DND-41 (cell line): ENCODE data around the gene POGLUT2.

ENCODE experiments used
- ATAC-seq: fragments of 200-7000 bp; cut with Tn5 transposase; 3 replicates; pipeline ENCODE4 v1.9.1; 2021; ENCODE audit warnings: low read depth; ENCODE audit not compliant: insufficient read depth
- DNase-seq: peaks from one replicate; pipeline ENCODE4 v3.0.0-alpha.2; 2020
- H2AFZ ChIP-seq: 2 replicates; pipeline ENCODE4 v1.6.0; 2012; ENCODE audit warnings: low read depth, low read length
- H3K27ac ChIP-seq: 2 replicates; pipeline ENCODE4 v1.5.1; 2012; ENCODE audit warnings: low read length, inconsistent platforms
- H3K27me3 ChIP-seq: fragments of 200-600 bp; sonication (generic); 2 replicates; pipeline ENCODE4 v1.6.0; 2012; ENCODE audit warnings: low read length, mild to moderate bottlenecking, inconsistent platforms; ENCODE audit not compliant: insufficient read depth, poor library complexity
- H3K36me3 ChIP-seq: 2 replicates; pipeline ENCODE4 v1.5.1; 2012; ENCODE audit warnings: low read length, inconsistent platforms; ENCODE audit not compliant: insufficient read depth
- H3K4me1 ChIP-seq: 2 replicates; pipeline ENCODE4 v1.5.1; 2012; ENCODE audit warnings: mild to moderate bottlenecking, low read length; ENCODE audit not compliant: insufficient read depth
- H3K4me2 ChIP-seq: 2 replicates; pipeline ENCODE4 v1.6.0; 2012; ENCODE audit warnings: mild to moderate bottlenecking, moderate library complexity, low read length, inconsistent platforms; ENCODE audit not compliant: insufficient read depth
- H3K4me3 ChIP-seq, 2 experiments: fragments of 200-600 bp in 1 of 2; shearing (Covaris generic) in 1 of 2; 2 replicates each; pipeline ENCODE4 v1.5.1; 2012 to 2016; ENCODE audit warnings: inconsistent platforms in 2 of 2, low read length in 2 of 2, mild to moderate bottlenecking in 2 of 2, low read depth in 1 of 2, moderate library complexity in 1 of 2
- H3K79me2 ChIP-seq: 2 replicates; pipeline ENCODE4 v1.6.0; 2012; ENCODE audit warnings: low read length, inconsistent platforms; ENCODE audit not compliant: insufficient read depth
- H3K9ac ChIP-seq: 2 replicates; pipeline ENCODE4 v1.6.0; 2012; ENCODE audit warnings: low read depth, mild to moderate bottlenecking, inconsistent platforms, low read length, moderate library complexity
- H3K9me3 ChIP-seq: 2 replicates; pipeline ENCODE4 v1.5.1; 2012; ENCODE audit warnings: low read length, moderate library complexity, mild to moderate bottlenecking, inconsistent platforms; ENCODE audit not compliant: insufficient read depth, severe bottlenecking
- H4K20me1 ChIP-seq: 2 replicates; pipeline ENCODE4 v1.6.0; 2012; ENCODE audit warnings: low read length; ENCODE audit not compliant: insufficient read depth
- EZH2 ChIP-seq: IDR thresholded peaks from 3 replicates; pipeline ENCODE4 v1.6.1; 2012; ENCODE audit warnings: borderline replicate concordance, low read depth, mild to moderate bottlenecking, moderate library complexity, low read length, inconsistent platforms; ENCODE audit not compliant: severe bottlenecking
- TF ChIP-seq, protein P1 (sequence below): IDR thresholded peaks from 2 replicates; pipeline ENCODE4 v1.5.1; 2012; ENCODE audit warnings: borderline replicate concordance, low read length, moderate library complexity, mild to moderate bottlenecking; ENCODE audit not compliant: poor library complexity, severe bottlenecking; ENCODE audit errors: extremely low read depth

POGLUT2 gene

DNA sequence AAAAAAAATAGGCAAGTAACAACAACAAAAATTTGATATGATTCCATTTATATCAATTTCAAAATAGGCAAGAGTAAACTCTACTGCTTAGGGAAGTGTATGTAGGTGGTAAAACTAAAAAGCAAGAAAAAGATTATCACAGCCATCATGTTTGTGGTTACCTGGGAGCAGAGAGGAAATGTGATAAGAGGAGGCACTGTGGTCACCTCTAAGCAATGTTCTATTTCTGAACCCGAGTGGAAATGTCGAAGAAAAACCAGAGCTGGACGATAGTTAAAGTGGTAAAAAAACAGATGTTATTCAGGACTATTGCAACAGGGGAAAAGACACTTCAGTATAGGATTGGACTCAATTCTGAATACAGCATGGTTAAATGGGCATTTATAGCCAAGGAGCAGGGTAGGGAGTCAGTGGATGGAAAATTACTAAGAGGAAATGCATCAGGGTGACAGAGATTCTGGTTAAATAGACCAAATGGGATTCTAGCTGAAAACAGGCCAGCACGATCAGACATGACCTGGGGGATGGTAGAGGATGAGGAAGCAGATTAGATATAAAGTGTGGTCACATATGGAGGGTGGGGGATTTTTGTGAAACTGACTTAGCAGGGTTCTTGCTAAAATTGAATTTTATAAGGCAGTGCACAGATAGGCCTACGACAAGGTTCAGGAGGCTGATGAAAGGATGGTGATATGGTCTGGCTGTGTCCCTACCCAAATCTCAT is 19.2 kb downstream of the POGLUT2 start:
- DNase-seq, result peak; percentile 45
- ATAC-seq, result peak; percentile 80
- Histone ChIP-seq H4K20me1 (no peaks in the 10 kb centered on the region), H3K9me3 (no peaks in the 10 kb centered on the region), H3K79me2 (no peaks in the 10 kb centered on the region), H3K27me3 (no peaks in the 10 kb centered on the region), H3K4me3 (no peak overlapping the region), H3K4me2 (peak overlapping the region; percentile 50), H3K27ac (peak overlapping the region; percentile 67), H3K4me1 (peaks cover 32% of the 10 kb centered on the region), H3K9ac (peak overlapping the region; percentile 17; the same call in 1 of the 2 replicates), H2AFZ (peak overlapping the region; percentile 38; the same call in 1 of the 2 replicates), H3K36me3 (no peaks in the 10 kb centered on the region)
- TF ChIP-seq EZH2, result no peak
- TF ChIP-seq, protein P1, sequence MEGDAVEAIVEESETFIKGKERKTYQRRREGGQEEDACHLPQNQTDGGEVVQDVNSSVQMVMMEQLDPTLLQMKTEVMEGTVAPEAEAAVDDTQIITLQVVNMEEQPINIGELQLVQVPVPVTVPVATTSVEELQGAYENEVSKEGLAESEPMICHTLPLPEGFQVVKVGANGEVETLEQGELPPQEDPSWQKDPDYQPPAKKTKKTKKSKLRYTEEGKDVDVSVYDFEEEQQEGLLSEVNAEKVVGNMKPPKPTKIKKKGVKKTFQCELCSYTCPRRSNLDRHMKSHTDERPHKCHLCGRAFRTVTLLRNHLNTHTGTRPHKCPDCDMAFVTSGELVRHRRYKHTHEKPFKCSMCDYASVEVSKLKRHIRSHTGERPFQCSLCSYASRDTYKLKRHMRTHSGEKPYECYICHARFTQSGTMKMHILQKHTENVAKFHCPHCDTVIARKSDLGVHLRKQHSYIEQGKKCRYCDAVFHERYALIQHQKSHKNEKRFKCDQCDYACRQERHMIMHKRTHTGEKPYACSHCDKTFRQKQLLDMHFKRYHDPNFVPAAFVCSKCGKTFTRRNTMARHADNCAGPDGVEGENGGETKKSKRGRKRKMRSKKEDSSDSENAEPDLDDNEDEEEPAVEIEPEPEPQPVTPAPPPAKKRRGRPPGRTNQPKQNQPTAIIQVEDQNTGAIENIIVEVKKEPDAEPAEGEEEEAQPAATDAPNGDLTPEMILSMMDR, result no peak

DNA sequence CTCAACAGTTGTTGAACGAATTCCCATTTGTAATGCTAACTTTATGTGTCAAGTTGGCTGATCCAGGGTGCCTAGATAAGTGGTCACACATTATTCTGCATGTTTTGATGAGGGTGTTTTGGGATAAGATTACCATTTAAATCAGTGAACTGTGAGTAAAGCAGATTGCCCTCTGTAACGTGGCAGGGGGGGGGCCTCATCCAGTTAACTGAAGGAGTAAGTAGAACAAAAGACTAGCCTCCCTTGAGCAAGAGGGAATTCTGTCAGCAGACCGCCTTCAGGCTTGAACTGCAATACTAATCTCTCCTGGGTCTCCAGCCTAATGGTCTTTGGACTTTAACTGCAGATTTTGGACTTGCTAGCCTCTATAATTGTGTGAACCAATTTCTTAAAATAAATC is 21.0 kb downstream of the POGLUT2 start:
- no peaks in the 10 kb centered on the region for H3K27me3 ChIP-seq
- no peaks in the 10 kb centered on the region for H4K20me1 ChIP-seq
- peaks cover 7% of the 10 kb centered on the region for H3K79me2 ChIP-seq
- no peaks in the 10 kb centered on the region for H3K9me3 ChIP-seq
- no peak for TF ChIP-seq EZH2
- TF ChIP-seq, protein P1, result no peak
- no peak overlapping the region for H2AFZ ChIP-seq
- no peak overlapping the region for H3K4me2 ChIP-seq
- no peak for ATAC-seq
- DNase-seq, result no peak
- H3K27ac ChIP-seq, result no peak overlapping the region
- H3K4me3 ChIP-seq, result no peak overlapping the region
- peaks cover 44% of the 10 kb centered on the region for H3K4me1 ChIP-seq
- H3K9ac ChIP-seq, result no peak overlapping the region
- no peaks in the 10 kb centered on the region for H3K36me3 ChIP-seq

DNA sequence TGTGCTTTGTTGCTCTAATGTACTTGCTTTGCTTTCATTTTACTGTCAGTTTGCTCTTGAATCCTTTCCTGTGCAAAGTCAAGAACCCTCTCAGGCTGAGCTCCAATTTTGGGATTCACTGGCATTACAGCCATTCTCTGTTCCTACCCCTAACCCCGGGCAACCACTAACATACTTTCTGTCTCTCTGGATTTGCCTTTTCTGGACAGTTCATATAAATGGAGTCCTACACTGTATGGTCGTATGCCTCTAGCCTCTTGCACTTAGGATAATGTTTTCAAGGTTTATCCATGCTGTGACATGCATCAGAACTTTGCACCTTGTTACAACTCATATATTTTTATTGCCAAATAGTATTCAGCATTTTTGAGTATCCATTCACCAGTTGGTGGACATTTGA is 22.5 kb downstream of the POGLUT2 start:
- Histone ChIP-seq H3K36me3 (0 out of 2 replicates have a peak, but pooled peaks cover 4% of the 10 kb centered on the region), H3K9me3 (no peaks in the 10 kb centered on the region), H2AFZ (no peak overlapping the region), H3K79me2 (peaks cover 22% of the 10 kb centered on the region), H4K20me1 (no peaks in the 10 kb centered on the region), H3K9ac (no peak overlapping the region), H3K27me3 (no peaks in the 10 kb centered on the region), H3K4me1 (peaks cover 59% of the 10 kb centered on the region), H3K4me2 (no peak overlapping the region), H3K27ac (no peak overlapping the region), H3K4me3 (no peak overlapping the region)
- ATAC-seq (no peak), DNase-seq (no peak)
- no peak for TF ChIP-seq EZH2
- TF ChIP-seq, protein P1, result no peak
